Measurements from ENCODE around the gene KRT32. TPM values are rescaled to one million over a fixed set of nuclear protein-coding genes. Genes with fewer than 3 reads are reported as not detected.

The KRT32 gene
- total RNA-seq, 4 donors from 2014 or later, result 0.46 to 11.6 TPM; not detected in 2

DNA sequence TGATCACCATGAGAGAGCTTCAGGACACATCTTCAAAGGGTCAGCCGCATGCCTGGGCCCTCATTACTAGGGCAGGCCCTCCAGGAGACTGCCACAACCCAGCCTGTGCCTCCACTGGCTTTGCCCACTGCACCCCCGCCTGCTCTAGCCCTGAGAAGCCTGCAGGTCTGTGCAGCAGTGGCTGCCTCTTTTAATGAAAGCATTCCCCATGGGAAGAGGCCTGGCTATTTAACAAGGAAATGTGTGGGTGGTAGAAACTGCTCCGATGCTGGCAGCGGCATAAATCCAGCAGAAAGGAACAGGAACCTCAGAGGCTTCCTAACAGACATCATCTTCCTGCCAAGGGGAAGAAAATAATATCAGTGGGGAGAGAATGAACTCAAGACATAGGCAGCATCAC, 375 bp upstream of the KRT32 start:
- intact Hi-C loops (cut with DNase I; ENCODE audit: low total_unique reads), result no loop called here
- DNase-seq (ENCODE audit: low spot score in 2 of 2), result no peak
- no peak overlapping the region for H3K4me3 ChIP-seq (ENCODE audit: low read depth, poor library complexity, severe bottlenecking)
- TF ChIP-seq, protein P1, sequence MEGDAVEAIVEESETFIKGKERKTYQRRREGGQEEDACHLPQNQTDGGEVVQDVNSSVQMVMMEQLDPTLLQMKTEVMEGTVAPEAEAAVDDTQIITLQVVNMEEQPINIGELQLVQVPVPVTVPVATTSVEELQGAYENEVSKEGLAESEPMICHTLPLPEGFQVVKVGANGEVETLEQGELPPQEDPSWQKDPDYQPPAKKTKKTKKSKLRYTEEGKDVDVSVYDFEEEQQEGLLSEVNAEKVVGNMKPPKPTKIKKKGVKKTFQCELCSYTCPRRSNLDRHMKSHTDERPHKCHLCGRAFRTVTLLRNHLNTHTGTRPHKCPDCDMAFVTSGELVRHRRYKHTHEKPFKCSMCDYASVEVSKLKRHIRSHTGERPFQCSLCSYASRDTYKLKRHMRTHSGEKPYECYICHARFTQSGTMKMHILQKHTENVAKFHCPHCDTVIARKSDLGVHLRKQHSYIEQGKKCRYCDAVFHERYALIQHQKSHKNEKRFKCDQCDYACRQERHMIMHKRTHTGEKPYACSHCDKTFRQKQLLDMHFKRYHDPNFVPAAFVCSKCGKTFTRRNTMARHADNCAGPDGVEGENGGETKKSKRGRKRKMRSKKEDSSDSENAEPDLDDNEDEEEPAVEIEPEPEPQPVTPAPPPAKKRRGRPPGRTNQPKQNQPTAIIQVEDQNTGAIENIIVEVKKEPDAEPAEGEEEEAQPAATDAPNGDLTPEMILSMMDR (IDR thresholded peaks at IDR 0.05), result no peak
- no peak for TF ChIP-seq POLR2A (IDR thresholded peaks at IDR 0.05)
- 40 to 66% methylated on average over 4 of the region's 4 CpGs for WGBS, 2 donors

DNA sequence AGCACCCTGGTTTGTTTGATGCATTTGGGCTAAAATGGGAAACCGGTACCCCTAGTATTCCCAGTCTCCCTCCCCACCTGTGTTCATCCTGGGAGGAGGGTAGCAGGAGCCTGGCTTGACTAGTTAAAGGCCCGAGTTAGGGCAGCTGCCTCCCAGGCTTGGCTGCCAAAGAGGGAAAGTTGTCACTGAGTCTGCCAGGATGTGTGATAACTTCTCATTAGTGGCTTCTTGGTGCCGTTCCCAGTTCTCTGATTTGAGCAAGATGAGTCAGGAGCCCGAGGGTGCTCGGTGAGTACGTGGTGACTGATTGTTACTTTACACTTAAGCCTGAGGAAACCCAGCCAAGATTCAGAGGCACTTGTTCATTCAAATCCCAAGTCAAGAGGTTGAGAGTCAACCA, 2.5 kb downstream of the KRT32 start:
- WGBS, 2 donors, result 15 to 20% methylated on average over 5 to 6 of the region's 6 CpGs
- DNase-seq (ENCODE audit: low spot score in 2 of 2), result peak in 1 of 2 donors; percentile 87

DNA sequence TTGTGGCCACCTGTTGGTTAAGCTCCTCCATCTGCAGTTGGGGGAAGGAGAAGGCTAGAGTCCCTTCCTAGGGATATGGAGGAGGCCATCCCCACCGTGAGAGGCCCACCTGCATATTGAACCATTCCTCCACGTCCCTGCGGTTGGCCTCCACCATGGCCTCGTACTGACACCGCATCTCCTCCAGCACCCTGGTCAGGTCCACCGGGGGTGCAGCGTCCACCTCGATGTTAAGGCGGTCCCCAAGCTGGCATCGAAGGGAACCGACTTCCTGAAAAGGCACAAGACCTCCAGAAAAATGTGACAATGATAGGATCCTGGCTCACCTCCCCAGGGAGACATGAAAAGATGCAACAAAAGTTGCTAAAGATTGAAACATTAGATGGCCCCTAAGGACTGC, 3.0 kb downstream of the KRT32 start:
- no peak overlapping the region for H3K4me3 ChIP-seq (ENCODE audit: low read depth, poor library complexity, severe bottlenecking)
- intact Hi-C loops (cut with DNase I; ENCODE audit: low total_unique reads), result no loop called here
- WGBS, 2 donors, result 85 to 88% methylated on average over 11 of the region's 11 CpGs
- no peak for DNase-seq (ENCODE audit: low spot score in 2 of 2)
- TF ChIP-seq, protein P1 (IDR thresholded peaks at IDR 0.05), result no peak
- no peak for TF ChIP-seq POLR2A (IDR thresholded peaks at IDR 0.05)

More for the DNA sequence above, 2.5 kb downstream of the KRT32 start:
- intact Hi-C loops (cut with DNase I; ENCODE audit: low total_unique reads), result no loop called here
- TF ChIP-seq, protein P1 (IDR thresholded peaks at IDR 0.05), result no peak
- TF ChIP-seq POLR2A (IDR thresholded peaks at IDR 0.05), result no peak
- no peak overlapping the region for H3K4me3 ChIP-seq (ENCODE audit: low read depth, poor library complexity, severe bottlenecking)

DNA sequence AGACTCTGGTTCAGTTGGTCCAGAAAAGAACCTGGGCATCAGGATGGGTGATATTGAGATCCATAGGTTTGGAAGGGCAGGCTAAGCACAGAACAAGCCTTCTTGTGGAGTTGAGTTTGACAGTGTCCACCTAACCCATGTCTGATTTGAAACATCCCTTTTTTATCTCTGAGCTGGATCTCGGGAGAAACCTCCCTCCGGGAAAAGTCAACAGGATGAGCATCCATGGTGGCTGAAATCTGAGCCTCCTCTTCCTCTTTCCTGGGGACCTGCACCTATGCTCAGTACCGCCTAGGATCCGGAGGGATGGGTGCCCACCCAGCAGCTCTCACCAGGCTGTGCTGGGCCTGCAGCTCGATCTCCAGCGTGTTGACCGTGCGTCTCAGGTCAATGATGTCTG, 3.4 kb downstream of the KRT32 start:
- no peak for DNase-seq (ENCODE audit: low spot score in 2 of 2)
- no peak overlapping the region for H3K4me3 ChIP-seq (ENCODE audit: low read depth, poor library complexity, severe bottlenecking)
- 91 to 93% methylated on average over 8 of the region's 8 CpGs for WGBS, 2 donors
- no peak for TF ChIP-seq POLR2A (IDR thresholded peaks at IDR 0.05)
- TF ChIP-seq, protein P1 (IDR thresholded peaks at IDR 0.05), result no peak
- intact Hi-C loops (cut with DNase I; ENCODE audit: low total_unique reads), result no loop called here

DNA sequence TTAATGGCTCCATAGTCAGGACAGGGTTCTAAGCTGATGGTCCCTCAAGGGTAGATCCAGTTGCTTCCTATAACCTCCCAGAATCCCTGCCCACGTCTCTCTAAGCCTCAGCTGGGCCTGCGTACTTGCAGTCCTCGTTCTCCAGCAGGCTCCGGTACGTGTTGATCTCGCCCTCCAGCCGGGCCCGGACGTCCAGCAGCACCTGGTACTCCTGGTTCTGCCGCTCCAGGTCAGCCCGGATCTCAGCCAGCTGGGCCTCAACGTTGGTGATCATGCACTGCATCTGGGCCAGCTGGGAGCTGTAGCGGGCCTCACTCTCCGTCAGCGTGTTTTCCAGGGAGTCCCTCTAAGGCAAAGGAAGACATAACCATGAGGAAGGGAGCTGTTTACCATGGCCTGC, 4.5 kb downstream of the KRT32 start:
- intact Hi-C loops (cut with DNase I; ENCODE audit: low total_unique reads), result no loop called here
- DNase-seq (ENCODE audit: low spot score in 2 of 2), result no peak
- WGBS, 2 donors, result 80 to 81% methylated on average over 15 of the region's 15 CpGs
- TF ChIP-seq POLR2A (IDR thresholded peaks at IDR 0.05), result no peak
- TF ChIP-seq, protein P1 (IDR thresholded peaks at IDR 0.05), result no peak
- no peak overlapping the region for H3K4me3 ChIP-seq (ENCODE audit: low read depth, poor library complexity, severe bottlenecking)

DNA sequence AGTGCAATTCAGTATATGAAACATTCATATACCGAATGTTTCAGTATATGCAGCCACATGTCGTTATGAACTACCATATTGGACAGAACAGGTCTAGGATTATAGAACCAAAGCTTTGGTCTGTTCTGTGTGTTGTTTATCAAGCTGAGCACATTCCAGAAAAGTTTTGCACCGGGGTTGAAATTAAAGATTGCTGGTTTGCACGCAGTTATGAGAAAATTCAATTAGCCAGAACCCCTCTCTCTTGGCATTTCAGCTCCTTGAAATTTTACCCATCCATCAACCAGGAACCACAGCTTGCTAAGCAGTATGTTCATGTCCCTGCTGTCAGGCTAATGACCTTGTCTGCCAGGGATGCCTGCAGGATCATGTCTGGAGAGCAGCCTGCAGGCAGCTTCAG, 9.5 kb downstream of the KRT32 start:
- no peak overlapping the region for H3K4me3 ChIP-seq (ENCODE audit: low read depth, poor library complexity, severe bottlenecking)
- TF ChIP-seq, protein P1 (IDR thresholded peaks at IDR 0.05), result no peak
- no peak for TF ChIP-seq POLR2A (IDR thresholded peaks at IDR 0.05)
- intact Hi-C loops (cut with DNase I; ENCODE audit: low total_unique reads), result no loop called here
- DNase-seq (ENCODE audit: low spot score in 2 of 2), result no peak
- WGBS, 2 donors, result 49 to 65% methylated on average over 4 of the region's 4 CpGs

Measured in lower leg skin (tissue), 4 donors.